HFFc6 (cell line): Measurements from ENCODE around the gene SH2D4B. TPM values are rescaled to one million over a fixed set of nuclear protein-coding genes. Genes with fewer than 3 reads are reported as not detected.

ENCODE experiments used
- DNase-seq: peaks from one replicate; pipeline ENCODE4 v3.0.0-alpha.2; 2018
- H3K27ac Mint-ChIP-seq: 2 replicates; pipeline ENCODE4 v1.8.0; 2020; ENCODE audit warnings: mild to moderate bottlenecking, mixed read lengths
- H3K27me3 Mint-ChIP-seq: 2 replicates; pipeline ENCODE4 v1.8.0; 2021; ENCODE audit warnings: mild to moderate bottlenecking, moderate library complexity, mixed read lengths; ENCODE audit not compliant: insufficient read depth
- H3K36me3 Mint-ChIP-seq: 2 replicates; pipeline ENCODE4 v1.8.0; 2021; ENCODE audit warnings: low read depth, mixed read lengths
- H3K4me1 Mint-ChIP-seq: 2 replicates; pipeline ENCODE4 v1.8.0; 2020; ENCODE audit warnings: low read depth, mixed read lengths
- H3K4me3 Mint-ChIP-seq: 2 replicates; pipeline ENCODE4 v1.8.0; 2020; ENCODE audit warnings: mild to moderate bottlenecking, moderate library complexity, mixed read lengths
- H3K9me3 Mint-ChIP-seq: 2 replicates; pipeline ENCODE4 v1.8.0; 2020; ENCODE audit warnings: mild to moderate bottlenecking, mixed read lengths
- total RNA-seq, 6 experiments: library from RNA; stranded (reverse); fragmentation: NEBNext Ultra II Directional; extraction: Animal tissue kit (Norgen Biotek cat#: 25700); gene quantifications; 2 replicates in 1 of 6; 3 replicates in 5 of 6; pipeline ENCODE4 v1.2.3, GENCODE V29; 2021
- TF ChIP-seq, protein P1 (sequence below): fragments of 200-600 bp; sonication (generic); IDR thresholded peaks from 2 replicates; pipeline ENCODE4 v1.5.0; 2021; ENCODE audit warnings: antibody characterized with exemption, mild to moderate bottlenecking

Gene SH2D4B
- total RNA-seq, 6 experiments from 2014 or later: not detected

- TF ChIP-seq, protein P1, sequence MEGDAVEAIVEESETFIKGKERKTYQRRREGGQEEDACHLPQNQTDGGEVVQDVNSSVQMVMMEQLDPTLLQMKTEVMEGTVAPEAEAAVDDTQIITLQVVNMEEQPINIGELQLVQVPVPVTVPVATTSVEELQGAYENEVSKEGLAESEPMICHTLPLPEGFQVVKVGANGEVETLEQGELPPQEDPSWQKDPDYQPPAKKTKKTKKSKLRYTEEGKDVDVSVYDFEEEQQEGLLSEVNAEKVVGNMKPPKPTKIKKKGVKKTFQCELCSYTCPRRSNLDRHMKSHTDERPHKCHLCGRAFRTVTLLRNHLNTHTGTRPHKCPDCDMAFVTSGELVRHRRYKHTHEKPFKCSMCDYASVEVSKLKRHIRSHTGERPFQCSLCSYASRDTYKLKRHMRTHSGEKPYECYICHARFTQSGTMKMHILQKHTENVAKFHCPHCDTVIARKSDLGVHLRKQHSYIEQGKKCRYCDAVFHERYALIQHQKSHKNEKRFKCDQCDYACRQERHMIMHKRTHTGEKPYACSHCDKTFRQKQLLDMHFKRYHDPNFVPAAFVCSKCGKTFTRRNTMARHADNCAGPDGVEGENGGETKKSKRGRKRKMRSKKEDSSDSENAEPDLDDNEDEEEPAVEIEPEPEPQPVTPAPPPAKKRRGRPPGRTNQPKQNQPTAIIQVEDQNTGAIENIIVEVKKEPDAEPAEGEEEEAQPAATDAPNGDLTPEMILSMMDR: peak; percentile 73; the same call in 1 of the 2 replicates
- DNase-seq: peak; percentile 20
- Mint-ChIP-seq H3K36me3 (no peaks in the 10 kb centered on the region), H3K4me1 (no peaks in the 10 kb centered on the region), H3K4me3 (peak overlapping the region; percentile 46; the same call in 1 of the 2 replicates), H3K9me3 (no peaks in the 10 kb centered on the region), H3K27me3 (no peaks in the 10 kb centered on the region; the same call in none of the 2 replicates), H3K27ac (peak overlapping the region; percentile 29; the same call in 1 of the 2 replicates)
Measured at GRCh38 chr10:80535671-80536360, 1.9 kb upstream of the SH2D4B start.

DNA sequence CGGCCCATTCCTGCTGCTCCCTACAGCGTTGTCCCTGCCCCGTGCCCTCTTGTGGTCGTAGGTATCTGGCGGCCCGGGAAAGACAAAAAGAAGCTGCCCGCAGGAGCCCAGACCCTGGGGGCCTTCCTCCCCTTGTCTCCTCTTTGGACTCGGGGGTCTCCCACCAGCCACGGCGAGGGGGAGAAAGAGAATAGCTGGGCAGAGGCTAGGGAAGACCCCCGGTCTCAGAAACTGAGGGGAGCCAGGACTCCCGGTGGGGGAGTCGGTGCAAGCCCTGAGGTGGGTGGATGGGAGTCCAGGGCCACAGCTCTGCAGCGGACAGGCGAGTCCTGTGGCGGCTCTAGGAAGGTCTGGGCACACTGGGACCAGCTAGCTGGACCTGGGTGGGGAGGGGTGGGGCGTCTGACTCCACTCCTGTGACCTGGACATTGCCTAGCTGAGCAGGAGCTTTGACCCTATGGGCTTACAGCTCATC, 1.3 kb upstream of the SH2D4B start:
- H3K9me3 Mint-ChIP-seq: no peaks in the 10 kb centered on the region
- DNase-seq: no peak
- TF ChIP-seq, protein P1: no peak
- peaks cover 5% of the 10 kb centered on the region for H3K27me3 Mint-ChIP-seq
- peaks cover 3% of the 10 kb centered on the region for H3K4me1 Mint-ChIP-seq
- H3K36me3 Mint-ChIP-seq: no peaks in the 10 kb centered on the region
- H3K4me3 Mint-ChIP-seq: 0 out of 2 replicates have a peak overlapping the region, but pooled peaks have one; percentile 46
- H3K27ac Mint-ChIP-seq: peak overlapping the region; percentile 29; the same call in 1 of the 2 replicates

GRCh38 chr10:80537086-80537735, 491 bp upstream of the SH2D4B start:
- Mint-ChIP-seq H3K36me3 (no peaks in the 10 kb centered on the region), H3K27ac (no peak overlapping the region), H3K4me3 (no peak overlapping the region), H3K9me3 (no peaks in the 10 kb centered on the region), H3K27me3 (peaks cover 5% of the 10 kb centered on the region), H3K4me1 (peaks cover 11% of the 10 kb centered on the region)
- TF ChIP-seq, protein P1: no peak
- DNase-seq: no peak

- Mint-ChIP-seq H3K36me3 (no peaks in the 10 kb centered on the region), H3K27ac (no peak overlapping the region), H3K9me3 (no peaks in the 10 kb centered on the region), H3K4me3 (no peak overlapping the region), H3K27me3 (peaks cover 7% of the 10 kb centered on the region), H3K4me1 (peaks cover 18% of the 10 kb centered on the region)
- DNase-seq: no peak
- TF ChIP-seq, protein P1: no peak
Measured at GRCh38 chr10:80538481-80539185, 931 bp downstream of the SH2D4B start.

DNA sequence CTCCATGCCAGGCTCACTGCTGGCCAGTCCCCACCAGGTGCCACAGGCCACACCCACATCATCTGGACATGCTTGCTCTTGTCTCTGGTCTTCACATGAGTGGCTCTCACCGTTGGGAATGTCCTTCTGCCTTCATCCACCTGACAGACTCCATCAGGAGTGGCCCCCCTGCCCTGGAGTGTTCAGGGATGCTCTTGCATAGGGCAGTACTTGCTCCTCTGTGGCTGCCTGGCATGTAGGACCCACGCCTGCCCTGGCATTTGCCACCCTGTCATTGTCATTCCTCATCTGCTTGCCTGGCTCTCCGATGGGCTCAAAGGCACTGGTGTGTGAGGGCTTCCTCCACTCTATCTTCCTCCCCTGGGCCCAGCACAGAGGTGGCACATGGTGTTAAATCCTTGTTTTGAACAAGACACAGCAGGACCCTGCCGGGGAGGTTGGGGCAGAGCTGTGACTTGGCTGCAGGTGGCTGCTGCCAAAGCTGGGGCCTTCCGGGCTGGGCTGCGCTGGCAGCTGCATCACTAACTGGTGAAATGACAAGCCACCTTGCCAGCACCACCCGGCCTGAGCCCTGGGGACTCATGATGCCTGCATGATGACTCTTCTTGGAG, 1.8 kb downstream of the SH2D4B start:
- TF ChIP-seq, protein P1: no peak
- no peaks in the 10 kb centered on the region for H3K36me3 Mint-ChIP-seq
- H3K27me3 Mint-ChIP-seq: peaks cover 8% of the 10 kb centered on the region
- H3K4me1 Mint-ChIP-seq: peaks cover 18% of the 10 kb centered on the region
- H3K9me3 Mint-ChIP-seq: no peaks in the 10 kb centered on the region
- H3K4me3 Mint-ChIP-seq: no peak overlapping the region
- no peak for DNase-seq
- no peak overlapping the region for H3K27ac Mint-ChIP-seq
